ENCODE measurements around the gene PIGV. TPM values are rescaled to one million over a fixed set of nuclear protein-coding genes. Genes with fewer than 3 reads are reported as not detected.
"Not testable (repeated sequence)": the region's sequence is repeated elsewhere in the genome, so short reads cannot be mapped to it uniquely, and the experiment has no call there.

The PIGV gene
- polyA plus RNA-seq, 1 donor from 2014 or later = 4.7 TPM

- not testable (repeated sequence) for H3K4me2 ChIP-seq (ENCODE audit: low read length); H3K27ac ChIP-seq (ENCODE audit: low read length); H4K20me1 ChIP-seq (ENCODE audit: insufficient read depth); H3K9me3 ChIP-seq (ENCODE audit: low read length); H3K79me2 ChIP-seq (replicated peaks; ENCODE audit: insufficient read depth, low read length); H3K4me3 ChIP-seq (ENCODE audit: low read length); H3K9me2 ChIP-seq (ENCODE audit: insufficient read depth, low read length); H2AFZ ChIP-seq (ENCODE audit: low read depth, low read length); H3K27me3 ChIP-seq (ENCODE audit: insufficient read depth, low read depth, low read length); H3K9ac ChIP-seq (ENCODE audit: low read length); H3F3A ChIP-seq (ENCODE audit: insufficient read depth, low read length, poor library complexity, severe bottlenecking); H3K36me3 ChIP-seq (ENCODE audit: insufficient read depth, low read length)
These were observed 49.9 kb downstream of the PIGV start for GRCh38 chr1:26837665-26838064.

DNA sequence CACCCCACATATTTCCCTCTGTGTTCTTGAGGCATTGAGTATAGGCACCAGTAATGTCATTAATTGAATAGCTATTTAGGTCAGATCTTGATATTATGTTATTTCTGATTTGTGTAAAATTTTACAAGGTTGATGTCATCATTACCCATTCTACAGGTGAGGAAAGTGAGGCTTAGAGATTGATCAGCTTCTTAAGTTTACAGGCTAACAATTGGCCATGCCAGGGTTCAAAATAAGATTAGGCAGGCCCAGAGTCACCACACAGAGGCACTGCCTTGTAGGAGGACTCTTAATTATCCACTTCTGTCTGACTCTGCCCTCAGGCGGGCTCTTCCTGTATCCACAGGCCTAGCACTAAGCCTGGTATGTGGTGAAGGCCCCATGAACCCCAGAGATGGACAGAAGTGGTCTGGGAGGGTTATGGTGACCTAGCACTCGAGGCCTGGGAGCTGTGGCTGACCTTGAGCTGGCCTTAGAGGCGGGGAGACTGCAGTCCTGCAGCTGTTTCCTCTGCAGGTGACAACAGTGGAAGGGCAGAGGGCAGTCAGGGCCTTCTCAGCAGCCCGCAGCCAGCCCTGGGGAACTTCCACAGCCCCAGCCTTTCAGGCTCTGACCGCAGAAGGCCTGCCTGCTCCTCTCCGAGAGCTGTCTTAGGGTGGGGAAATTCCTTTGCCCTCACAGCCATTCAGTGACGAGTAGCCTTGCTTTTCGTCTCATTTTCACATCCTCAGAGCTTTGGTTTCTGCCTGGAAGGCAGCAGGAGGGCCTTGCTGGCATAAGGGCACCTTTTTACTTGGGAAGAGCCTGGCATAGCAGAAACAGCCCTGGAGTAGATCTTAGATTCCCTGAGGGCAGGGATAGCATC, 51.0 kb downstream of the PIGV start:
- no peaks in the 10 kb centered on the region for H3K9me2 ChIP-seq (ENCODE audit: insufficient read depth, low read length)
- H3K27me3 ChIP-seq (ENCODE audit: insufficient read depth, low read depth, low read length) = no peaks in the 10 kb centered on the region
- H3K79me2 ChIP-seq (replicated peaks; ENCODE audit: insufficient read depth, low read length) = no peaks in the 10 kb centered on the region
- H3F3A ChIP-seq (ENCODE audit: insufficient read depth, low read length, poor library complexity, severe bottlenecking) = no peaks in the 10 kb centered on the region
- no peak overlapping the region for H3K4me2 ChIP-seq (ENCODE audit: low read length)
- no peaks in the 10 kb centered on the region for H3K36me3 ChIP-seq (ENCODE audit: insufficient read depth, low read length)
- TF ChIP-seq TAF1 (IDR thresholded peaks at IDR 0.05; ENCODE audit: low read depth) = no peak
- TF ChIP-seq EZH2 (IDR thresholded peaks at IDR 0.05; ENCODE audit: borderline replicate concordance, insufficient read depth, low read length, poor library complexity, severe bottlenecking) = no peak
- TF ChIP-seq SMC3 (conservative IDR thresholded peaks at IDR 0.05; ENCODE audit: poor library complexity) = no peak
- TF ChIP-seq, protein P1, sequence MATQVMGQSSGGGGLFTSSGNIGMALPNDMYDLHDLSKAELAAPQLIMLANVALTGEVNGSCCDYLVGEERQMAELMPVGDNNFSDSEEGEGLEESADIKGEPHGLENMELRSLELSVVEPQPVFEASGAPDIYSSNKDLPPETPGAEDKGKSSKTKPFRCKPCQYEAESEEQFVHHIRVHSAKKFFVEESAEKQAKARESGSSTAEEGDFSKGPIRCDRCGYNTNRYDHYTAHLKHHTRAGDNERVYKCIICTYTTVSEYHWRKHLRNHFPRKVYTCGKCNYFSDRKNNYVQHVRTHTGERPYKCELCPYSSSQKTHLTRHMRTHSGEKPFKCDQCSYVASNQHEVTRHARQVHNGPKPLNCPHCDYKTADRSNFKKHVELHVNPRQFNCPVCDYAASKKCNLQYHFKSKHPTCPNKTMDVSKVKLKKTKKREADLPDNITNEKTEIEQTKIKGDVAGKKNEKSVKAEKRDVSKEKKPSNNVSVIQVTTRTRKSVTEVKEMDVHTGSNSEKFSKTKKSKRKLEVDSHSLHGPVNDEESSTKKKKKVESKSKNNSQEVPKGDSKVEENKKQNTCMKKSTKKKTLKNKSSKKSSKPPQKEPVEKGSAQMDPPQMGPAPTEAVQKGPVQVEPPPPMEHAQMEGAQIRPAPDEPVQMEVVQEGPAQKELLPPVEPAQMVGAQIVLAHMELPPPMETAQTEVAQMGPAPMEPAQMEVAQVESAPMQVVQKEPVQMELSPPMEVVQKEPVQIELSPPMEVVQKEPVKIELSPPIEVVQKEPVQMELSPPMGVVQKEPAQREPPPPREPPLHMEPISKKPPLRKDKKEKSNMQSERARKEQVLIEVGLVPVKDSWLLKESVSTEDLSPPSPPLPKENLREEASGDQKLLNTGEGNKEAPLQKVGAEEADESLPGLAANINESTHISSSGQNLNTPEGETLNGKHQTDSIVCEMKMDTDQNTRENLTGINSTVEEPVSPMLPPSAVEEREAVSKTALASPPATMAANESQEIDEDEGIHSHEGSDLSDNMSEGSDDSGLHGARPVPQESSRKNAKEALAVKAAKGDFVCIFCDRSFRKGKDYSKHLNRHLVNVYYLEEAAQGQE (IDR thresholded peaks at IDR 0.05; ENCODE audit: borderline replicate concordance) = no peak
- no peak for TF ChIP-seq MXI1 (conservative IDR thresholded peaks at IDR 0.05; ENCODE audit: poor library complexity, severe bottlenecking)
- no peak overlapping the region for H2AFZ ChIP-seq (ENCODE audit: low read depth, low read length)
- no peak overlapping the region for H3K9ac ChIP-seq (ENCODE audit: low read length)
- no peak overlapping the region for H3K27ac ChIP-seq (ENCODE audit: low read length)
- H3K9me3 ChIP-seq (ENCODE audit: low read length) = no peaks in the 10 kb centered on the region
- no peaks in the 10 kb centered on the region for H4K20me1 ChIP-seq (ENCODE audit: insufficient read depth)
- no peak overlapping the region for H3K4me3 ChIP-seq (ENCODE audit: low read length)

- H3K9me2 ChIP-seq (ENCODE audit: insufficient read depth, low read length) = no peaks in the 10 kb centered on the region
- no peak overlapping the region for H3K4me2 ChIP-seq (ENCODE audit: low read length)
- no peak overlapping the region for H3K27ac ChIP-seq (ENCODE audit: low read length)
- H3K9me3 ChIP-seq (ENCODE audit: low read length) = no peaks in the 10 kb centered on the region
- H3F3A ChIP-seq (ENCODE audit: insufficient read depth, low read length, poor library complexity, severe bottlenecking) = no peaks in the 10 kb centered on the region
- H3K4me3 ChIP-seq (ENCODE audit: low read length) = no peak overlapping the region
- no peaks in the 10 kb centered on the region for H3K36me3 ChIP-seq (ENCODE audit: insufficient read depth, low read length)
- no peaks in the 10 kb centered on the region for H3K79me2 ChIP-seq (replicated peaks; ENCODE audit: insufficient read depth, low read length)
- no peak overlapping the region for H2AFZ ChIP-seq (ENCODE audit: low read depth, low read length)
- H3K9ac ChIP-seq (ENCODE audit: low read length) = no peak overlapping the region
- TF ChIP-seq EZH2 (IDR thresholded peaks at IDR 0.05; ENCODE audit: borderline replicate concordance, insufficient read depth, low read length, poor library complexity, severe bottlenecking) (no peak), TAF1 (IDR thresholded peaks at IDR 0.05; ENCODE audit: low read depth) (no peak), EP300 (conservative IDR thresholded peaks at IDR 0.05; ENCODE audit: poor library complexity, severe bottlenecking) (no peak), RAD21 (conservative IDR thresholded peaks at IDR 0.05) (no peak), SMC3 (conservative IDR thresholded peaks at IDR 0.05; ENCODE audit: poor library complexity) (no peak), MXI1 (conservative IDR thresholded peaks at IDR 0.05; ENCODE audit: poor library complexity, severe bottlenecking) (no peak), POLR2AphosphoS5 (IDR thresholded peaks at IDR 0.05) (no peak), CTCF (IDR thresholded peaks at IDR 0.05; ENCODE audit: poor library complexity, severe bottlenecking) (no peak)
- TF ChIP-seq, protein P1 (IDR thresholded peaks at IDR 0.05; ENCODE audit: borderline replicate concordance) = no peak
- H4K20me1 ChIP-seq (ENCODE audit: insufficient read depth) = no peaks in the 10 kb centered on the region
- H3K27me3 ChIP-seq (ENCODE audit: insufficient read depth, low read depth, low read length) = no peaks in the 10 kb centered on the region
These were observed 51.6 kb downstream of the PIGV start for GRCh38 chr1:26839339-26839722.
